Prostate gland (tissue), 2 donors: ENCODE data around the gene TRPM4.

ENCODE experiments used
- POLR2A ChIP-seq: fragments of 450-650 bp; IDR thresholded peaks from one replicate; pipeline ENCODE4 v1.6.1; 2016; ENCODE audit warnings: antibody characterized with exemption, mild to moderate bottlenecking
- TF ChIP-seq, protein P1 (sequence below), 4 experiments: fragments of 200-600 bp in 2 of 4; fragments of 450-650 bp in 2 of 4; sonication (generic) in 2 of 4; IDR thresholded peaks; 1 replicate in 3 of 4; 2 replicates in 1 of 4; pipeline ENCODE4 v1.5.1; 2016 to 2019; ENCODE audit warnings: antibody characterized with exemption in 4 of 4, mild to moderate bottlenecking in 2 of 4, moderate library complexity in 2 of 4

DNA sequence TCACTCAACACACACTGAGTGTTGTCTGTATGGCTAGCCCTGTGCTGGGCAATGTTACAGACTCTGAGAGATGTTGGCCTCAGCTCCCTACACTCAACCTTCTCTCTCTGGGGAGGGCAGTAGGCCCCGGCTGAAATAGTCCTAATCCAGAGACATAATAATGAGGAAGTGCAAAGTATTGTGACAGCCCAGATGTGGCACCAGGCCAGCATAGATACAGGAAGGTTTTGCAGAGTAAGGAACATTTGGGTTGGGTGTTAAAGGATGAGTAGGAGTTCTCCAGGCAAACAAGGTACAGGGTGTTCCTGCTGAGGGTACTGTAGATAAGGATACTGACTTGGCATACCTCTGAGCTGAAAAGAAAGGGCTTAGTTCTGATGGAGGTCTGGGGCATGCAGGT is 41.0 kb upstream of the TRPM4 start:
- no peak for TF ChIP-seq POLR2A
- TF ChIP-seq, protein P1, sequence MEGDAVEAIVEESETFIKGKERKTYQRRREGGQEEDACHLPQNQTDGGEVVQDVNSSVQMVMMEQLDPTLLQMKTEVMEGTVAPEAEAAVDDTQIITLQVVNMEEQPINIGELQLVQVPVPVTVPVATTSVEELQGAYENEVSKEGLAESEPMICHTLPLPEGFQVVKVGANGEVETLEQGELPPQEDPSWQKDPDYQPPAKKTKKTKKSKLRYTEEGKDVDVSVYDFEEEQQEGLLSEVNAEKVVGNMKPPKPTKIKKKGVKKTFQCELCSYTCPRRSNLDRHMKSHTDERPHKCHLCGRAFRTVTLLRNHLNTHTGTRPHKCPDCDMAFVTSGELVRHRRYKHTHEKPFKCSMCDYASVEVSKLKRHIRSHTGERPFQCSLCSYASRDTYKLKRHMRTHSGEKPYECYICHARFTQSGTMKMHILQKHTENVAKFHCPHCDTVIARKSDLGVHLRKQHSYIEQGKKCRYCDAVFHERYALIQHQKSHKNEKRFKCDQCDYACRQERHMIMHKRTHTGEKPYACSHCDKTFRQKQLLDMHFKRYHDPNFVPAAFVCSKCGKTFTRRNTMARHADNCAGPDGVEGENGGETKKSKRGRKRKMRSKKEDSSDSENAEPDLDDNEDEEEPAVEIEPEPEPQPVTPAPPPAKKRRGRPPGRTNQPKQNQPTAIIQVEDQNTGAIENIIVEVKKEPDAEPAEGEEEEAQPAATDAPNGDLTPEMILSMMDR (IDR thresholded peaks at IDR 0.05): no peak
